Activated CD4-positive, alpha-beta T cell treated with anti-CD3 and anti-CD28 coated beads for 24 hours (primary cell): ENCODE measurements around the gene GALNT16.

Experiments used
- DNase-seq, 2 donors: peaks; one replicate each; pipeline ENCODE4 v3.0.0-alpha.2; 2020; ENCODE audit warnings: low read depth in 2 of 2

GALNT16 gene

GRCh38 chr14:69337984-69338383 lies 78.0 kb downstream of the GALNT16 start:
- no peak for DNase-seq

GRCh38 chr14:69339426-69339825 lies 79.5 kb downstream of the GALNT16 start:
- DNase-seq = no peak

DNA sequence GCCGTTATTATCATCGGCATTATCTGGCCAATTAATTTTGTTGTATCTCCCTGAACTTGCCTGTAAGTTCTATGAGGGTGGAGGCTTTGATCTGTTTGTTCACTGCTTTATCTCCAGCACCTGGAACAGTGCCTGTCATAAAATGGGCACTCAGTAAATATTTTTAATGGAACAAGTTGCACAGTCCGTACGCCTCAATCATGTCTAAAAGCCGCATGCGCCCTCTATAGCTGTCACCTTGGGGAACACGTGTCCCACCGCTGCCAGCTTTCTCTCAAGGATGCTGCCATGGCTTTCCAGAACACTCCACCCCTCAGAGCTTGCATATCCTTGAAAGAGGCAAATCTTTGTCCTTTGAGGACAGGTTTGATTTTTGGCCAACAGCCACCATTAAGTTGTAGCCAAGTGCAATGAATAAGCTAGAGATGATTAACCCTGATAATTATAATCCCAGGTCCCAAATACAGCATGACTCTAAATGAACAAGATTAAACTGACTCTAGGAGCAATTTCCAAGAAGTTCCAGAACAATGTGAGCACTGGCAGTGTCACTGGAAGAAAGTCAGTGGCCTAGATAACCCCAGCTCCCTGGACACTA lies 83.1 kb downstream of the GALNT16 start:
- DNase-seq = no peak

- DNase-seq = no peak
These were observed 84.2 kb downstream of the GALNT16 start for GRCh38 chr14:69344171-69344570.

GRCh38 chr14:69345402-69345801 lies 85.4 kb downstream of the GALNT16 start:
- DNase-seq = no peak

GRCh38 chr14:69346710-69347109 lies 86.8 kb downstream of the GALNT16 start:
- DNase-seq = no peak

DNA sequence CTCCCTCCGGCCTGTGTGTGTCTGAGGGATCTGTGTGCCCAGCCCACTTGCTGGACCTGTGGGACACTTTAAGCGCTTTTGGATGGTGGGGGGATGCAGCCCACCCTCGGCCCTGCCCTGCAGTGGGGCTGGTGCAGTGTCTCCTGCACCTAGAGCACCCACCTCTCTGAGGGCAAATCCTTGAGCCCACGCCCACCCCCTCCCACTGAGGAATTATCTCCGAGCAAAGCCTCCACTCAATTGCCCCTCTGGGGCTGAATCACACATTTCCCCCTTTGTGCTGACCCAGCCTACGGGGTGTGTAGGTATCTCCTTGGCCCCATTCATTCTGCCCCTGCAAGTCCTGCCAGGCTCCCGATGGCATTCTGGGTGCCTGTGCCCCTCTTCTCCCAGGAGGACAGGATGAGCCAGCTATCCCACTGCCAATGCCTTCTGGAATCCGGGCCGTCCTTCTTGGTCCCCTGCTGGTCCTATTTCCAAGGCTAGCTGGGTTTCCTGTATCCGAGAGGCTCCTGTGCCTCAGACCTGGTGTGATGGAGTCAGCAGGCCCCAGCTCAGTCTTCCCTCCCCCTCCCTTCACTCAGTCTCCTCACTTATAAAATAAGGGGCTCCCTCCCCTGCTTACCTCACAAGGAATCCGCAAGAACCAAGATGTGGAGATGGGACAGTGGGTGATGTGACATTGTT lies 89.3 kb downstream of the GALNT16 start:
- DNase-seq = no peak

- no peak for DNase-seq
These were observed 90.9 kb downstream of the GALNT16 start for GRCh38 chr14:69350892-69351291.

DNA sequence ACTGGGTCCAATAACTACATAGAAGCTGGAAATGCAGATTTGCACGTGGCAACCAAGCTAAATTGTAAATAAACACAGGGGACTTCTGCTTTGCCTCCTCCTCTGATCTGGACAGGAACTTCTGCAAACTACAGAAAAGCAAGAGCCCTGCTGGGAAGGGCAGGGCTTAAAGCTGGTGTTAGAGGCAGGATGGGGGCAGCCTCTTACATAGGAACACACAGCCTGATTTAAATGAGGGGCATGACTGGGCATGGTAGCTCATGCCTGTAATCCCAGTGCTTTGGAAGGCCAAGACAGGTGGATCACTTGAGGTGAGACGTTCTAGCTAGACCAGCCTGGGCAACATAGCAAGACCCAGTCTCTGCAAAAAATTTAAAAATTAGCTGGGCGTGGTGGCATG lies 91.4 kb downstream of the GALNT16 start:
- DNase-seq = no peak

GRCh38 chr14:69351911-69352310 lies 92.0 kb downstream of the GALNT16 start:
- no peak for DNase-seq

GRCh38 chr14:69353168-69353567 lies 93.2 kb downstream of the GALNT16 start:
- DNase-seq = no peak

- peak; percentile 50 to 54 for DNase-seq
These were observed 94.6 kb downstream of the GALNT16 start for GRCh38 chr14:69354383-69355153.

DNA sequence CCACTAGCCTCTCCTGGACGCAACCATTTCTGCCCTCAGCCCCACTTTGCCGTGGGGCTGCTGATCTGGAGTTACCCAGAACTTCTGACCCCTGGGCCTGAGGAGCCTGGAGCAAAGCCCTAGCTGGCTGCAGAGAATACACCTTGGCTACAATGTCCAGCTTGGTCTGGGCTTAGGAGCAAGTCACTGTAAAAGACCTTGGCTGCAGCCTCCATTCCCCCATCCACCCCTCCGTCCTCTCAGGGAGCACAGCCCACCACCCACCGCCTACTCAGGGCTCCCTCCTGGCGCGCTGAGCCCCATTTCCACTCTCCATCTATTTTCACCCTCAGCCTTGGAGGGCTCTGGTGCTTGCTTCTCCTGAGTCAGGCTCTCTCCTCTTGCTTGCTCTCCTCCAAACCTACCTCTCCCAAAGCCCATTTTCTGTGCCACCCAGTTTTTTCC lies 95.2 kb downstream of the GALNT16 start:
- no peak for DNase-seq

- no peak for DNase-seq
These were observed 95.8 kb downstream of the GALNT16 start for GRCh38 chr14:69355607-69356281.

DNA sequence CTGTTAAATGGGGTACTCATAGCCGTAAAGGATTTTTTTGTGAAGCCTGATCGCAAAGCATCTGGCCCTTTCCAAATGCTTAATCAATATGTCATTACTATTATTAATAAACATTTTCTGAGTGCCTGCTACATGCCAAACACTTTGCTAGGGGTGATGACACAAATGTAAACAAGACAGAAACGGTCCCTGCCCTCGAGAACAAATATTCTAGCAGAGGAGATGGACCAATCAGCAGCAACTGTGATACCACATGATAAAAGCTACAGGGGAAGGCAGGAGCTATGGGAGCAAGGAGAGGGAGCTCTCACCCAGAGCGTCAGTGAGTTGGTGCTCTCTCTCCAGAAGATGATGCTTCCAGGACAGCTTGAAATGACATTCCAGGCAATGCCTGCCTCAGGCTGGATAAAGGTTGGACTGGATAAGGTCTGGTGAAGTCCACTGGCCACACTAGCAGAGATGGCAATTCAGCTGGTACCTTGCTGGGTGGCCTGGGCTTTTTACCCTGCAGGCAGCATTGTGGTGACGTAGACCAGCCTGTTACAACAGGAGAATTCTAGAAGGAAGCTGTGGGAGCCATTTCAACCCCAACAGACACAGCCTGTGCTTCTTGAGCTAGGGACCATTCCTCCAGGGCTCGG lies 97.1 kb downstream of the GALNT16 start:
- no peak for DNase-seq

GRCh38 chr14:69357544-69358200 lies 97.7 kb downstream of the GALNT16 start:
- DNase-seq = no peak

- DNase-seq = peak; percentile 34 to 35
These were observed 98.4 kb downstream of the GALNT16 start for GRCh38 chr14:69358233-69358963.

- no peak for DNase-seq
These were observed 99.0 kb downstream of the GALNT16 start for GRCh38 chr14:69358966-69359365.

DNA sequence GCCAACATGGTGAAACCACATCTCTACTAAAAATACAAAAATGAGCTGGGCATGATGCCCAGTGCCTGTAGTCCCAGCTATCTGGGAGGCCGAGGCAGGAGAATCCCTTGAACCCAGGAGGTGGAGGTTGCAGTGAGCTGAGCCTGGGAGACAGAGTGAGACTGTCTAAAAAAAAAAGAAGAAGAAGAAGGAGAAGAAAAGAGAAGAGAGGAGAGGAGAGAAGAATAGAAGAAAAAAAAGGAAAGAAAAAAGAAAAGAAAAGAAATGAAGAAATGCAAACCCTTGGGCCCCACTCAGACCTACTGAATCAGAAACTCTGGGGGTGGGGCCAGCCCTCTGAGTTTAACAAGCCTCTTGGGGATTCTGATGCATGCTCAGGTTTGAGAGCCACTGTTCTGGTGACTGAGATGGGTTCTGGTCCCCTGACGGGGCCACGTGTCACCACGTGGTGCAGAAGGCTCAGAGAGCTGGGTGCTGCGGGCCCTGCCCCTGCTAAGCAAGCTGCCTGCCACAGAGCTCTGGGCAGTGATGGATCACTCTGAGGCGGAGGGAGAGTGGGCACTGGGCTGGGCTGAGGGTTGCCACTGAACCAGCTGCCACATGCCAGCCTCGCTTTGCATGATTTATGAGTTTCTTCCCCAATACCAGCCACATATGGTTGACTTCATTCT lies 100.6 kb downstream of the GALNT16 start:
- no peak for DNase-seq

GRCh38 chr14:69363055-69363454 lies 103.1 kb downstream of the GALNT16 start:
- no peak for DNase-seq
